Measurements from ENCODE around the gene PEAK1. TPM values are rescaled to one million over a fixed set of nuclear protein-coding genes. Genes with fewer than 3 reads are reported as not detected.

The PEAK1 gene
- total and polyA plus RNA-seq, 9 of the 15 experiments (the other 6 are each of a cell fraction or from before 2014, with no cell fraction given), result 0.99 to 22.4 (median 10.8) TPM

- TF ChIP-seq, protein P1, sequence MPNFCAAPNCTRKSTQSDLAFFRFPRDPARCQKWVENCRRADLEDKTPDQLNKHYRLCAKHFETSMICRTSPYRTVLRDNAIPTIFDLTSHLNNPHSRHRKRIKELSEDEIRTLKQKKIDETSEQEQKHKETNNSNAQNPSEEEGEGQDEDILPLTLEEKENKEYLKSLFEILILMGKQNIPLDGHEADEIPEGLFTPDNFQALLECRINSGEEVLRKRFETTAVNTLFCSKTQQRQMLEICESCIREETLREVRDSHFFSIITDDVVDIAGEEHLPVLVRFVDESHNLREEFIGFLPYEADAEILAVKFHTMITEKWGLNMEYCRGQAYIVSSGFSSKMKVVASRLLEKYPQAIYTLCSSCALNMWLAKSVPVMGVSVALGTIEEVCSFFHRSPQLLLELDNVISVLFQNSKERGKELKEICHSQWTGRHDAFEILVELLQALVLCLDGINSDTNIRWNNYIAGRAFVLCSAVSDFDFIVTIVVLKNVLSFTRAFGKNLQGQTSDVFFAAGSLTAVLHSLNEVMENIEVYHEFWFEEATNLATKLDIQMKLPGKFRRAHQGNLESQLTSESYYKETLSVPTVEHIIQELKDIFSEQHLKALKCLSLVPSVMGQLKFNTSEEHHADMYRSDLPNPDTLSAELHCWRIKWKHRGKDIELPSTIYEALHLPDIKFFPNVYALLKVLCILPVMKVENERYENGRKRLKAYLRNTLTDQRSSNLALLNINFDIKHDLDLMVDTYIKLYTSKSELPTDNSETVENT (CRISPR knock-in tag; IDR thresholded peaks at IDR 0.05), result no peak
- TF ChIP-seq TCF7 (IDR thresholded peaks at IDR 0.05; ENCODE audit: borderline replicate concordance), result no peak
Observed at GRCh38 chr15:77192451-77192850, 227.5 kb downstream of the PEAK1 start (continued).

DNA sequence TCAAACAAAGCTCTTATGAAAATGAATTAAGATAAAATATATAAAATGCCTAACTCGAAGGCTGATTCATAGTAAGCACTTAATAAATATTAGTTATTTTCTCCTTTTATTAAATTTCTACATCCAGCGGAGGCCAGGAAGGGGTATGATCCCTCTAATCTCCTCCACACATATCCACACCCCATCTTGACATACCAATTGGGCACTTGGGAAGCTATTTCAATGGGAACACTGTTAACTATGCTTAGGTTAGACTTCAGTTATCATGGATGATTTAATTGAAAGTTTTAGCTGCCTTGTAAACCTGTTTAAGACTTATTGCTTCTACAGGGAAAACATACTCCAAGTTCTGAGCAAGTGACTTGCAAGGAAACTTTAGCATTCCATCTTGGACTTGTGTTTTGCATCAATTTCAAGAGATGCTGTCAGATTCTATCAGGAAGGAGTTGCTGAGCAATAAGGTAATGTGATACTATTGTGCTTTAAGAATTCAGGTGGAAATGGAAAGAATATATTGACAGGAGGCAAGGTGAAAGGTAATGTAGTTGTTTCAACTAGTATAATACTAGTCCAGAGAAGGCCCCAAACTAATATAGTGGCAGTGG, 228.6 kb downstream of the PEAK1 start:
- no peak overlapping the region for H3K9ac ChIP-seq (ENCODE audit: insufficient read depth in 1 of 2, low read depth in 2 of 2, low read length in 2 of 2)
- intact Hi-C loops (cut with micrococcal nuclease), result no loop called here
- no peak for FAIRE-seq
- H3K4me3 ChIP-seq, result no peak overlapping the region
- no peak for DNase-seq (ENCODE audit: extremely low read depth in 1 of 4, low spot score in 3 of 4)
- no peaks in the 10 kb centered on the region for H3K9me3 ChIP-seq (replicated peaks; ENCODE audit: control insufficient read depth, insufficient read depth, low read depth, low read length)
- ATAC-seq, result no peak
- H3K9me1 ChIP-seq (ENCODE audit: control insufficient read depth, insufficient read depth, low read length), result no peaks in the 10 kb centered on the region
- no peaks in the 10 kb centered on the region for H3K79me2 ChIP-seq (ENCODE audit: control insufficient read depth, insufficient read depth, low read length)
- BruUV-seq (replicated peaks), result no TSS peak
- H3K4me2 ChIP-seq (ENCODE audit: insufficient read depth, low read length), result no peak overlapping the region
- 57% methylated on average over 2 of the region's 2 CpGs for WGBS (ENCODE audit: insufficient coverage, low coverage, missing lambda C conversion rate)
- no peak overlapping the region for H2AFZ ChIP-seq (ENCODE audit: low read depth, low read length)
- peaks cover 0 to 14% of the 10 kb centered on the region in 2 experiments; a peak in 3 of 5 replicates for H3K4me1 ChIP-seq (replicated peaks in 1 of 2; ENCODE audit: control insufficient read depth in 2 of 2, insufficient read depth in 2 of 2, low read length in 2 of 2)
- no peaks in the 10 kb centered on the region for H3K27me3 ChIP-seq (ENCODE audit: control insufficient read depth in 2 of 2, insufficient read depth in 2 of 2, low read length in 2 of 2)
- ChIA-PET POLR2A (no interaction called here), CTCF (ENCODE audit: low intra/inter-chr PET ratio) (no interaction called here)
- no peak overlapping the region for H3K27ac ChIP-seq (ENCODE audit: extremely low read depth, low read depth, low read length)
- H3K36me3 ChIP-seq (ENCODE audit: control insufficient read depth, insufficient read depth, low read length), result no peaks in the 10 kb centered on the region
- H4K20me1 ChIP-seq (replicated peaks; ENCODE audit: control insufficient read depth, insufficient read depth, low read length), result no peaks in the 10 kb centered on the region
- in situ Hi-C loops (cut with MboI), result loop anchor here (5.0 kb wide), 1 partner anchor 311 kb away; no protein-coding TSS in a partner anchor
- TF ChIP-seq, protein P2, sequence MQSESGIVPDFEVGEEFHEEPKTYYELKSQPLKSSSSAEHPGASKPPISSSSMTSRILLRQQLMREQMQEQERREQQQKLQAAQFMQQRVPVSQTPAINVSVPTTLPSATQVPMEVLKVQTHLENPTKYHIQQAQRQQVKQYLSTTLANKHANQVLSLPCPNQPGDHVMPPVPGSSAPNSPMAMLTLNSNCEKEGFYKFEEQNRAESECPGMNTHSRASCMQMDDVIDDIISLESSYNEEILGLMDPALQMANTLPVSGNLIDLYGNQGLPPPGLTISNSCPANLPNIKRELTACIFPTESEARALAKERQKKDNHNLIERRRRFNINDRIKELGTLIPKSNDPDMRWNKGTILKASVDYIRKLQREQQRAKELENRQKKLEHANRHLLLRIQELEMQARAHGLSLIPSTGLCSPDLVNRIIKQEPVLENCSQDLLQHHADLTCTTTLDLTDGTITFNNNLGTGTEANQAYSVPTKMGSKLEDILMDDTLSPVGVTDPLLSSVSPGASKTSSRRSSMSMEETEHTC (IDR thresholded peaks at IDR 0.05), result no peak
- no peak for TF ChIP-seq SOX6 (IDR thresholded peaks at IDR 0.05)
- no peak for TF ChIP-seq ZNF239 (CRISPR knock-in tag; IDR thresholded peaks at IDR 0.05)
- TF ChIP-seq, protein P3, sequence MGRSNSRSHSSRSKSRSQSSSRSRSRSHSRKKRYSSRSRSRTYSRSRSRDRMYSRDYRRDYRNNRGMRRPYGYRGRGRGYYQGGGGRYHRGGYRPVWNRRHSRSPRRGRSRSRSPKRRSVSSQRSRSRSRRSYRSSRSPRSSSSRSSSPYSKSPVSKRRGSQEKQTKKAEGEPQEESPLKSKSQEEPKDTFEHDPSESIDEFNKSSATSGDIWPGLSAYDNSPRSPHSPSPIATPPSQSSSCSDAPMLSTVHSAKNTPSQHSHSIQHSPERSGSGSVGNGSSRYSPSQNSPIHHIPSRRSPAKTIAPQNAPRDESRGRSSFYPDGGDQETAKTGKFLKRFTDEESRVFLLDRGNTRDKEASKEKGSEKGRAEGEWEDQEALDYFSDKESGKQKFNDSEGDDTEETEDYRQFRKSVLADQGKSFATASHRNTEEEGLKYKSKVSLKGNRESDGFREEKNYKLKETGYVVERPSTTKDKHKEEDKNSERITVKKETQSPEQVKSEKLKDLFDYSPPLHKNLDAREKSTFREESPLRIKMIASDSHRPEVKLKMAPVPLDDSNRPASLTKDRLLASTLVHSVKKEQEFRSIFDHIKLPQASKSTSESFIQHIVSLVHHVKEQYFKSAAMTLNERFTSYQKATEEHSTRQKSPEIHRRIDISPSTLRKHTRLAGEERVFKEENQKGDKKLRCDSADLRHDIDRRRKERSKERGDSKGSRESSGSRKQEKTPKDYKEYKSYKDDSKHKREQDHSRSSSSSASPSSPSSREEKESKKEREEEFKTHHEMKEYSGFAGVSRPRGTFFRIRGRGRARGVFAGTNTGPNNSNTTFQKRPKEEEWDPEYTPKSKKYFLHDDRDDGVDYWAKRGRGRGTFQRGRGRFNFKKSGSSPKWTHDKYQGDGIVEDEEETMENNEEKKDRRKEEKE (IDR thresholded peaks at IDR 0.05; ENCODE audit: borderline replicate concordance in 1 of 2, control insufficient read depth in 1 of 2, low read depth in 2 of 2, low read length in 1 of 2), result no peak
- TF ChIP-seq TEAD4 (IDR thresholded peaks at IDR 0.05; ENCODE audit: low read length), result no peak
- TF ChIP-seq TEAD4 (CRISPR knock-in tag; IDR thresholded peaks at IDR 0.05; ENCODE audit: borderline replicate concordance), result no peak
- no peak for TF ChIP-seq ZNF830 (CRISPR knock-in tag; IDR thresholded peaks at IDR 0.05)
- no peak for TF ChIP-seq MCM3 (IDR thresholded peaks at IDR 0.05)
- TF ChIP-seq TEAD2 (tag; IDR thresholded peaks at IDR 0.05), result no peak
- no peak for TF ChIP-seq ZBTB12 (CRISPR knock-in tag; IDR thresholded peaks at IDR 0.05)

All from K562 (cell line).